ENCODE data around the gene PAIP1.

GRCh38 chr5:43553381-43553780 lies 3.5 kb downstream of the PAIP1 start:
- no peak for TF ChIP-seq CTCF (conservative IDR thresholded peaks at IDR 0.05; ENCODE audit: low read length)
- no peak for TF ChIP-seq EZH2phosphoT487 (IDR thresholded peaks at IDR 0.05; ENCODE audit: borderline replicate concordance)
